Measurements from ENCODE around the gene C8A.

Gene C8A

DNA sequence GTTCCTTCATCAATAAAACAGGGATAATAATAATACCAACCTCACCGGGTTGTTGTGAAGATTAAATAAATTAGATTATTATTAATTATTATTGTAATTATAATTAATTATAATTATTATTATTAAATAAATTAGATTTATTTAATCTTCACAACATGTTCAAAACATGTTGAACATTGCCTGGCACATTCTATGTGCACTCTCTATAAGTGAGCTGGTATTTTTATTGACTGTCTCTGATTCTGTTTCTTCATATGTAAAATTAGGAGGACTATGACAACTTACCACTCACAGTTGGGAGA lies 112.1 kb downstream of the C8A start:
- DNase-seq (ENCODE audit: low read depth in 2 of 2): no peak

GRCh38 chr1:56967355-56967754 lies 112.8 kb downstream of the C8A start:
- no peak for DNase-seq (ENCODE audit: low read depth in 2 of 2)

All from stimulated activated CD4-positive, alpha-beta T cell treated with anti-CD3 and anti-CD28 coated beads, Interleukin-1b, Interleukin-23, amount 100 ng/mL, for 1 hour (primary cell).